Progenitor cell of endocrine pancreas (in vitro differentiated cells): Measurements from ENCODE around the gene CDH4. TPM values are rescaled to one million over a fixed set of nuclear protein-coding genes. Genes with fewer than 3 reads are reported as not detected.

Source experiments
- DNase-seq: peaks from one replicate; pipeline ENCODE4 v3.0.0; 2021; ENCODE audit warnings: low spot score; ENCODE audit not compliant: unreplicated experiment
- H3K27ac Mint-ChIP-seq: 2 replicates; pipeline ENCODE4 v1.8.0; 2021; ENCODE audit warnings: mild to moderate bottlenecking, moderate library complexity, mixed read lengths
- H3K27me3 Mint-ChIP-seq: 2 replicates; pipeline ENCODE4 v1.8.0; 2021; ENCODE audit warnings: mixed read lengths
- H3K36me3 Mint-ChIP-seq: 2 replicates; pipeline ENCODE4 v1.8.0; 2022; ENCODE audit warnings: mixed read lengths; ENCODE audit not compliant: insufficient read depth
- H3K4me1 Mint-ChIP-seq: 2 replicates; pipeline ENCODE4 v1.8.0; 2021; ENCODE audit warnings: low read depth, mixed read lengths
- H3K4me3 Mint-ChIP-seq: 2 replicates; pipeline ENCODE4 v1.8.0; 2021; ENCODE audit warnings: low read depth, mild to moderate bottlenecking, moderate library complexity, mixed read lengths
- H3K9me3 Mint-ChIP-seq: 2 replicates; pipeline ENCODE4 v1.8.0; 2021; ENCODE audit warnings: low read depth, mixed read lengths
- CTCF ChIP-seq: fragments of 200-600 bp; sonication (generic); IDR thresholded peaks from one replicate; pipeline ENCODE4 v1.5.0; 2021; ENCODE audit warnings: antibody characterized with exemption, mild to moderate bottlenecking; ENCODE audit not compliant: unreplicated experiment
- total RNA-seq: library from RNA; stranded (reverse); gene quantifications from 2 replicates; pipeline ENCODE4 v1.2.1, GENCODE V29; 2021

Gene CDH4
- total RNA-seq, 1 donor from 2014 or later, result 0.43 TPM

GRCh38 chr20:61315319-61315718 is 63.3 kb downstream of the CDH4 start:
- peaks cover 1% of the 10 kb centered on the region for H3K4me1 Mint-ChIP-seq
- peaks cover 19% of the 10 kb centered on the region for H3K27me3 Mint-ChIP-seq
- TF ChIP-seq CTCF, result no peak
- H3K27ac Mint-ChIP-seq, result no peak overlapping the region
- no peaks in the 10 kb centered on the region for H3K9me3 Mint-ChIP-seq
- no peak overlapping the region for H3K4me3 Mint-ChIP-seq
- DNase-seq, result no peak
- H3K36me3 Mint-ChIP-seq, result no peaks in the 10 kb centered on the region

- Mint-ChIP-seq H3K4me1 (peaks cover 1% of the 10 kb centered on the region), H3K4me3 (no peak overlapping the region), H3K9me3 (no peaks in the 10 kb centered on the region), H3K36me3 (no peaks in the 10 kb centered on the region), H3K27ac (no peak overlapping the region), H3K27me3 (peaks cover 19% of the 10 kb centered on the region)
- no peak for TF ChIP-seq CTCF
- no peak for DNase-seq
Measured at GRCh38 chr20:61316346-61316745, 64.3 kb downstream of the CDH4 start.

DNA sequence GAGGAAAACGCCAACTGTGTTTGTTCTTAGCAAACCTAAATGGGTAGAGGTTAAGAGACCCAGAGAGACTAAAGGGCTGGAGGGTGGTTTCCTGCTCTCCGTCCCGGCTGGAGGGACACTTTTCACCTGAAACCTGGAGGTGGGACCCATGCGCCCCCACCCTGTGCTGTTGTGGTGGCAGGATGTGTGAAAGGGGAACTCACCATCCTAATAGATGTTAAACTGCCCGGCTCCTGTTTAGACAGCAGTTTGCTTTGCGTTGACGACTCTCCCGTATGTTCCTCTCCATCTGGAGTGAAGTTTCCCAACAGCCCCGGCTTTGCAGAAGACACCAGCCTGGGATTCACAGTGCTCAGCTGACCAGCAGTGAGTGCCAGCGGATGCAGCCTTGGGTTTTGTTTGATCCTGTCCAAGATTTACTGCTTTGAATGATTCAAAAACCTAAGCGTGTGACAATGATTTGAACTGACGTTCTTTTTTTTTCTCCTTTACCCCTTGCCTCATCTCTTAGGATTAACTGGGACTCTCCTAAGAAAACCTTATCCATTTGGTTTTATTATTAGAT is 66.0 kb downstream of the CDH4 start:
- no peaks in the 10 kb centered on the region for H3K9me3 Mint-ChIP-seq
- H3K36me3 Mint-ChIP-seq, result no peaks in the 10 kb centered on the region
- no peak for TF ChIP-seq CTCF
- peaks cover 1% of the 10 kb centered on the region for H3K4me1 Mint-ChIP-seq
- H3K4me3 Mint-ChIP-seq, result no peak overlapping the region
- no peak for DNase-seq
- peaks cover 22% of the 10 kb centered on the region for H3K27me3 Mint-ChIP-seq
- no peak overlapping the region for H3K27ac Mint-ChIP-seq

DNA sequence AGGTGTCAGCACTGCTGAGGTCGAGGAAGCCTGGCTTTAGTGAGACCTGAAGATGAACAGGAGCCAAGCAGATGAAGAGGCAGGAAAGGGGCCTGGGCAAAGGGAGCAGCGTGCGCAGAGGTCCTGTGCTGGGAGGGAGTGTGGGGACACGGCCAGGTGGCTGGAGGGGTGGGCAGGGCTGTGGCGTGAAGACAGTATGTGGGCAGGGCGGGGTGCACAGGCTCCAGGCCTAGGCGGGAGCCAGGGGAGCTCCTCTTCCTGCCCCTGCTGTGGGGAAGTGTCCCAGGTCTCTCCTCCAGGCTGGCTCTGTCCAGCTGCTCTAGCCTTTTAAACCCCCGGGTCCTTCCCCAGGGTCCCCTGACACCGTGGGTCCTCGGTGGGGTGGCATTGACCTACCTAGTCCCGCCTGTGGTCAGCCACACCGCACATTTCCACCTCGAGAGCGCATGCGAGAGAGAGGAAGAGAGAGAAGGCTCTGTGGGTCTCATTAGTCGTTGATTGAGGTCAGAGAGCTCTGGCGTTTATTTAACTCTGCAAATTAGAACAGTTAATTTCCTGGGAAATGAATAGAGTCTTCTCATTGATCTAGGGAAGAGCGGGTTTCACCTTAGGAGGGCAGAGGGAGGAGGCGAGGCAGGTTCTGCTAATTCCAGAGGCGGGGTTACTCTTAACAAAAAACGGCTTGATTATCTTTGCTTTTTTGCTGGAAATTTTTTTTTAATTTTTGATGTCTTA is 68.8 kb downstream of the CDH4 start:
- H3K27ac Mint-ChIP-seq, result no peak overlapping the region
- no peak for DNase-seq
- H3K27me3 Mint-ChIP-seq, result peaks cover 31% of the 10 kb centered on the region
- H3K4me1 Mint-ChIP-seq, result no peaks in the 10 kb centered on the region
- H3K4me3 Mint-ChIP-seq, result no peak overlapping the region
- TF ChIP-seq CTCF, result no peak
- no peaks in the 10 kb centered on the region for H3K9me3 Mint-ChIP-seq
- H3K36me3 Mint-ChIP-seq, result no peaks in the 10 kb centered on the region

DNA sequence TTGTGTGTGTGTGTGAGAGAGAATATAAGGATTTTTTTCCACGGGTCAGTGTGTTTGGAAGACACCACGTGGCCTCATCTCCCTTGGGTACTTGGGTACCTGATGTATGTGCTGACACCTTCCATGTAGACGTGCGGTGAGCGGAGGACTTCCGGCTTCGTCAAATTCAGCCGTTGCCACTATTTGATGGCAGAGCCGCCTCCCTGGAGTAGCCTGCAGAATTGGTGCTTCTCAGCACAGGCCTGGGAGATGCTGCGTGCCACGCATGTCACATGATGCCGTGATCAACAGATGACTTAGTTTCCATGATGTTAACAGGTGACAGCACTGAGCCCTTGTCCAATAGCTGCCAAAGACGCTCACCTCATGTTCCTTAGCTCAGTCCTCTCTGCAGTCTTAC is 69.4 kb downstream of the CDH4 start:
- TF ChIP-seq CTCF, result no peak
- Mint-ChIP-seq H3K4me3 (no peak overlapping the region), H3K9me3 (no peaks in the 10 kb centered on the region), H3K27me3 (peaks cover 25% of the 10 kb centered on the region), H3K4me1 (no peaks in the 10 kb centered on the region), H3K36me3 (no peaks in the 10 kb centered on the region), H3K27ac (no peak overlapping the region)
- no peak for DNase-seq
